Panc1 (cell line): ENCODE measurements around the gene RRP1. TPM values are rescaled to one million over a fixed set of nuclear protein-coding genes. Genes with fewer than 3 reads are reported as not detected.
A peak's percentile ranks its signal among the peaks of the same experiment; 100 is the strongest.

Experiments used
- ATAC-seq: fragments of 200-7000 bp; cut with Tn5 transposase; 2 replicates; pipeline ENCODE4 v1.9.1; 2020; ENCODE audit warnings: mild to moderate bottlenecking, moderate library complexity
- BruUV-seq: library from RNA; stranded (reverse); fragments of 400-500 nt; replicated peaks from 2 replicates; lab custom pipeline; 2021; lab: Mats Ljungman, UMichigan
- CTCF ChIA-PET: fragments of 300-600 bp; sonication (Branson Sonifier 250); formaldehyde crosslinking; loops from one replicate; lab custom pipeline; 2022; ENCODE audit warnings: antibody characterized with exemption; lab: Charles Lee
- POLR2A ChIA-PET: fragments of 300-600 bp; sonication (Branson Sonifier 250); formaldehyde crosslinking; loops from one replicate; lab custom pipeline; 2022; ENCODE audit warnings: antibody characterized with exemption; lab: Charles Lee
- DNase-seq: peaks from one replicate; pipeline ENCODE4 v3.0.0-alpha.2; 2010; ENCODE audit warnings: low read depth, low spot score
- H3K27ac ChIP-seq: 2 replicates; pipeline ENCODE4 v1.5.1; 2011; ENCODE audit warnings: mild to moderate bottlenecking, low read length, inconsistent platforms
- H3K27me3 ChIP-seq: fragments of 200-500 bp; sonication (Bioruptor generic); 2 replicates; pipeline ENCODE4 v1.6.0; 2014; ENCODE audit warnings: low read length, inconsistent platforms; ENCODE audit not compliant: control insufficient read depth, insufficient read depth
- H3K36me3 ChIP-seq: fragments of 200-500 bp; sonication (Bioruptor generic); 2 replicates; pipeline ENCODE4 v1.5.1; 2014; ENCODE audit warnings: inconsistent platforms, mild to moderate bottlenecking, low read length, moderate library complexity; ENCODE audit not compliant: control insufficient read depth, insufficient read depth
- H3K4me1 ChIP-seq: 2 replicates; pipeline ENCODE4 v1.5.1; 2011; ENCODE audit warnings: inconsistent platforms, mild to moderate bottlenecking, low read length, moderate library complexity; ENCODE audit not compliant: control insufficient read depth, insufficient read depth
- H3K4me3 ChIP-seq, 2 experiments: 2 replicates each; pipeline ENCODE4 v1.5.1; 2011 to 2012; ENCODE audit warnings: low read depth in 2 of 2, low read length in 2 of 2, mild to moderate bottlenecking in 2 of 2, inconsistent platforms in 1 of 2, moderate library complexity in 1 of 2
- H3K9me3 ChIP-seq: fragments of 200-500 bp; sonication (Bioruptor generic); 2 replicates; pipeline ENCODE4 v1.5.1; 2014; ENCODE audit warnings: low read depth, mild to moderate bottlenecking, inconsistent platforms, low read length, moderate library complexity; ENCODE audit not compliant: control insufficient read depth, insufficient read depth
- CTCF ChIP-seq: fragments of 450-650 bp; IDR thresholded peaks from 2 replicates; pipeline ENCODE4 v1.5.1; 2017; ENCODE audit warnings: mild to moderate bottlenecking
- POLR2AphosphoS5 ChIP-seq: IDR thresholded peaks from 2 replicates; pipeline ENCODE4 v1.6.1; 2012; ENCODE audit warnings: mild to moderate bottlenecking, low read depth, low read length, moderate library complexity
- REST ChIP-seq, 2 experiments: IDR thresholded peaks; 2 replicates each; pipeline ENCODE4 v1.6.1; 2011 to 2012; ENCODE audit warnings: low read depth in 2 of 2, control low read depth in 1 of 2, low read length in 1 of 2, mild to moderate bottlenecking in 1 of 2, moderate library complexity in 1 of 2; ENCODE audit not compliant: insufficient read depth in 1 of 2
- SIN3A ChIP-seq: IDR thresholded peaks from 2 replicates; pipeline ENCODE4 v1.6.1; 2012; ENCODE audit warnings: low read depth, mild to moderate bottlenecking, low read length, moderate library complexity, borderline replicate concordance; ENCODE audit not compliant: insufficient read depth
- TCF7L2 ChIP-seq: IDR thresholded peaks from 2 replicates; pipeline ENCODE4 v1.6.1; 2011; ENCODE audit warnings: mild to moderate bottlenecking, low read depth, low read length, inconsistent platforms
- in situ Hi-C: cut with HindIII; loops from 2 replicates; pipeline ENCODE4 v1.10.0; 2016; ENCODE audit warnings: low sequenced_read_pairs, low pct_unique_long_range_greater_than_20kb
- intact Hi-C: fragments of 100-400 bp; cut with micrococcal nuclease; formaldehyde crosslinking; loops from one replicate; pipeline ENCODE4 v1.10.0; 2022; ENCODE audit not compliant: unreplicated experiment
- total RNA-seq: library from RNA; stranded (reverse); gene quantifications from one replicate; pipeline ENCODE4 v1.2.1, GENCODE V29; 2021; ENCODE audit not compliant: unreplicated experiment

Gene RRP1
- total RNA-seq, 1 experiment from 2014 or later = 41.8 TPM

GRCh38 chr21:43825242-43825935, 36.0 kb downstream of the RRP1 start:
- Histone ChIP-seq H3K9me3 (no peaks in the 10 kb centered on the region), H3K4me1 (no peaks in the 10 kb centered on the region; the same call in 1 of the 2 replicates), H3K36me3 (no peaks in the 10 kb centered on the region), H3K27ac (no peak overlapping the region), H3K4me3 (no peak overlapping the region), H3K27me3 (no peaks in the 10 kb centered on the region)
- intact Hi-C loops = no loop called here
- BruUV-seq = no TSS peak
- in situ Hi-C loops = no loop called here
- CTCF ChIA-PET = interaction anchor here (0.9 kb wide), 2 partner anchors 15 to 150 kb away, joined by 3 read pairs; no protein-coding TSS in a partner anchor
- POLR2A ChIA-PET = no interaction called here
- DNase-seq (no peak), ATAC-seq (no peak)
- TF ChIP-seq POLR2AphosphoS5 (no peak), SIN3A (no peak), TCF7L2 (no peak), CTCF (no peak), REST (IDR thresholded peaks at IDR 0.05; ENCODE audit: insufficient read depth in 1 of 2, low read depth in 2 of 2, low read length in 1 of 2) (no peak)

- DNase-seq = no peak
- intact Hi-C loops = no loop called here
- H3K27me3 ChIP-seq = no peaks in the 10 kb centered on the region
- no peak for TF ChIP-seq SIN3A
- no peak for TF ChIP-seq POLR2AphosphoS5
- TF ChIP-seq REST (IDR thresholded peaks at IDR 0.05; ENCODE audit: insufficient read depth in 1 of 2, low read depth in 2 of 2, low read length in 1 of 2) = no peak
- no peak for TF ChIP-seq TCF7L2
- no peak; the same call in 1 of the 2 replicates for TF ChIP-seq CTCF
- ChIA-PET POLR2A (no interaction called here), CTCF (interaction anchor here (0.9 kb wide), 2 partner anchors 16 to 149 kb away, joined by 3 read pairs; no protein-coding TSS in a partner anchor)
- BruUV-seq = no TSS peak
- in situ Hi-C loops = no loop called here
- H3K27ac ChIP-seq = no peak overlapping the region
- 0 out of 2 replicates have a peak, but pooled peaks have one; percentile 56 for ATAC-seq
- H3K9me3 ChIP-seq = no peaks in the 10 kb centered on the region
- H3K4me1 ChIP-seq = no peaks in the 10 kb centered on the region; the same call in 1 of the 2 replicates
- H3K36me3 ChIP-seq = no peaks in the 10 kb centered on the region
- no peak overlapping the region for H3K4me3 ChIP-seq
These were observed 36.7 kb downstream of the RRP1 start for GRCh38 chr21:43825936-43826622.
